ENCODE data around the gene LCNL1.

- TF ChIP-seq POLR2A (IDR thresholded peaks at IDR 0.05; ENCODE audit: low read length), result no peak
- no peak for TF ChIP-seq GATA1 (IDR thresholded peaks at IDR 0.05; ENCODE audit: low read depth, low read length)
These were observed 46.1 kb upstream of the LCNL1 start for GRCh38 chr9:136936645-136937170.
